OCI-LY3 (cell line): Measurements from ENCODE around the gene TPD52L2.

ENCODE experiments used
- CTCF ChIP-seq: fragments of 200-600, 300-600 bp; sonication (generic); IDR thresholded peaks from 2 replicates; pipeline ENCODE4 v1.5.1; 2014; ENCODE audit warnings: antibody characterized with exemption, low read length, low read depth
- EZH2phosphoT487 ChIP-seq: fragments of 200-600 bp; shearing (Covaris generic); IDR thresholded peaks from 2 replicates; pipeline ENCODE4 v1.6.1; 2018; ENCODE audit warnings: antibody characterized with exemption, mixed run types, low read depth

- TF ChIP-seq CTCF (no peak), EZH2phosphoT487 (no peak)
Observed at GRCh38 chr20:63876489-63877036, 11.5 kb downstream of the TPD52L2 start.
